ENCODE measurements around the gene SPRED3.

Gene SPRED3

GRCh38 chr19:38376576-38376975, 11.9 kb upstream of the SPRED3 start:
- Histone ChIP-seq H3K4me2 (peak overlapping the region; percentile 89 to 100 (median 99)), H3K9me3 (replicated peaks in 1 of 11) (no peaks in the 10 kb centered on the region), H3K9ac (peak overlapping the region in 8 of 11 experiments; percentile 29 to 98 (median 94); a peak in 11 of 22 replicates), H3K36me3 (peaks cover 52 to 56% (median 55%) of the 10 kb centered on the region in 11 experiments), H3K4me3 (peak overlapping the region in 7 of 10 experiments; percentile 7 to 99 (median 87); a peak in 11 of 20 replicates), H3K27ac (0 out of 22 replicates have a peak overlapping the region, but pooled peaks of 1 of the 11 experiments have one; percentile 5), H4K20me1 (peaks cover 39 to 66% (median 62%) of the 10 kb centered on the region in 11 experiments; a peak in 21 of 22 replicates), H3K4me1 (peaks cover 19 to 26% (median 24%) of the 10 kb centered on the region in 10 experiments), H3K27me3 (no peaks in the 10 kb centered on the region)
- no peak for TF ChIP-seq Cebpa-rat (IDR thresholded peaks at IDR 0.05)

- TF ChIP-seq Cebpa-rat (IDR thresholded peaks at IDR 0.05) = no peak
- Histone ChIP-seq H4K20me1 (peaks cover 39 to 71% (median 67%) of the 10 kb centered on the region in 11 experiments; a peak in 21 of 22 replicates), H3K4me1 (peaks cover 19 to 26% (median 24%) of the 10 kb centered on the region in 10 experiments), H3K4me3 (no peak overlapping the region; a peak in 1 of 20 replicates), H3K27me3 (no peaks in the 10 kb centered on the region), H3K4me2 (peak overlapping the region in 9 of 11 experiments; percentile 93 to 100 (median 99); a peak in 16 of 22 replicates), H3K27ac (0 out of 22 replicates have a peak overlapping the region, but pooled peaks of 1 of the 11 experiments have one; percentile 5), H3K9ac (peak overlapping the region in 3 of 11 experiments; percentile 44 to 97 (median 93); a peak in 3 of 22 replicates), H3K36me3 (peaks cover 56 to 61% (median 60%) of the 10 kb centered on the region in 11 experiments), H3K9me3 (replicated peaks in 1 of 11) (no peaks in the 10 kb centered on the region)
Observed at GRCh38 chr19:38377052-38377451, 11.4 kb upstream of the SPRED3 start.

GRCh38 chr19:38378866-38379265, 9.6 kb upstream of the SPRED3 start:
- no peak overlapping the region for H3K9ac ChIP-seq
- H3K36me3 ChIP-seq = peaks cover 74 to 79% (median 78%) of the 10 kb centered on the region in 11 experiments
- H3K4me3 ChIP-seq = no peak overlapping the region
- H3K4me2 ChIP-seq = no peak overlapping the region
- H3K27ac ChIP-seq = no peak overlapping the region
- peaks cover 16 to 24% (median 20%) of the 10 kb centered on the region in 10 experiments for H3K4me1 ChIP-seq
- H4K20me1 ChIP-seq = peaks cover 51 to 89% (median 85%) of the 10 kb centered on the region in 11 experiments; a peak in 21 of 22 replicates
- H3K9me3 ChIP-seq (replicated peaks in 1 of 11) = no peaks in the 10 kb centered on the region
- peaks cover 0 to 11% (median 8%) of the 10 kb centered on the region in 11 experiments; a peak in 16 of 22 replicates for H3K27me3 ChIP-seq
- TF ChIP-seq Cebpa-rat (IDR thresholded peaks at IDR 0.05) = no peak

GRCh38 chr19:38381138-38381537, 7.4 kb upstream of the SPRED3 start:
- no peak overlapping the region for H3K27ac ChIP-seq
- H3K4me1 ChIP-seq = peaks cover 13 to 33% (median 23%) of the 10 kb centered on the region in 10 experiments
- peaks cover 18 to 34% (median 30%) of the 10 kb centered on the region in 11 experiments for H3K27me3 ChIP-seq
- H3K36me3 ChIP-seq = peaks cover 82 to 100% (median 98%) of the 10 kb centered on the region in 11 experiments
- H3K4me2 ChIP-seq = no peak overlapping the region
- H4K20me1 ChIP-seq = peaks cover 73 to 100% (median 98%) of the 10 kb centered on the region in 11 experiments; a peak in 21 of 22 replicates
- no peak overlapping the region for H3K9ac ChIP-seq
- H3K4me3 ChIP-seq = no peak overlapping the region
- TF ChIP-seq Cebpa-rat (IDR thresholded peaks at IDR 0.05) = no peak
- H3K9me3 ChIP-seq (replicated peaks in 1 of 11) = no peaks in the 10 kb centered on the region

- Histone ChIP-seq H3K27me3 (peaks cover 25 to 55% (median 51%) of the 10 kb centered on the region in 11 experiments), H3K4me3 (no peak overlapping the region), H3K4me2 (no peak overlapping the region), H3K9me3 (replicated peaks in 1 of 11) (no peaks in the 10 kb centered on the region), H4K20me1 (peaks cover 66 to 99% (median 93%) of the 10 kb centered on the region in 11 experiments; a peak in 21 of 22 replicates), H3K4me1 (peaks cover 21 to 38% (median 29%) of the 10 kb centered on the region in 10 experiments), H3K36me3 (peaks cover 62 to 85% (median 80%) of the 10 kb centered on the region in 11 experiments), H3K9ac (no peak overlapping the region), H3K27ac (no peak overlapping the region)
- no peak for TF ChIP-seq Cebpa-rat (IDR thresholded peaks at IDR 0.05)
Observed at GRCh38 chr19:38383184-38383583, 5.3 kb upstream of the SPRED3 start.

- peaks cover 66 to 95% (median 89%) of the 10 kb centered on the region in 11 experiments; a peak in 21 of 22 replicates for H4K20me1 ChIP-seq
- H3K36me3 ChIP-seq = peaks cover 57 to 79% (median 76%) of the 10 kb centered on the region in 11 experiments
- no peak overlapping the region for H3K4me2 ChIP-seq
Observed at GRCh38 chr19:38383743-38384142, 4.8 kb upstream of the SPRED3 start.

GRCh38 chr19:38384209-38385027, 4.1 kb upstream of the SPRED3 start:
- H4K20me1 ChIP-seq = peaks cover 61 to 95% (median 87%) of the 10 kb centered on the region in 11 experiments; a peak in 21 of 22 replicates
- no peak for TF ChIP-seq Cebpa-rat (IDR thresholded peaks at IDR 0.05)
- peaks cover 29 to 49% (median 36%) of the 10 kb centered on the region in 10 experiments for H3K4me1 ChIP-seq
- H3K36me3 ChIP-seq = peaks cover 51 to 73% (median 69%) of the 10 kb centered on the region in 11 experiments
- H3K27me3 ChIP-seq = peaks cover 36 to 67% (median 63%) of the 10 kb centered on the region in 11 experiments
- no peak overlapping the region for H3K4me3 ChIP-seq
- H3K9ac ChIP-seq = no peak overlapping the region
- peak overlapping the region in 4 of 11 experiments; percentile 77 to 95 (median 88); a peak in 2 of 22 replicates for H3K4me2 ChIP-seq
- no peaks in the 10 kb centered on the region for H3K9me3 ChIP-seq (replicated peaks in 1 of 11)
- H3K27ac ChIP-seq = no peak overlapping the region

More at GRCh38 chr19:38383743-38384142, 4.8 kb upstream of the SPRED3 start:
- H3K27me3 ChIP-seq = peaks cover 29 to 60% (median 57%) of the 10 kb centered on the region in 11 experiments
- H3K9ac ChIP-seq = no peak overlapping the region
- H3K4me1 ChIP-seq = peaks cover 23 to 42% (median 31%) of the 10 kb centered on the region in 10 experiments
- no peak overlapping the region for H3K27ac ChIP-seq
- TF ChIP-seq Cebpa-rat (IDR thresholded peaks at IDR 0.05) = no peak
- H3K9me3 ChIP-seq (replicated peaks in 1 of 11) = no peaks in the 10 kb centered on the region
- no peak overlapping the region for H3K4me3 ChIP-seq

GRCh38 chr19:38385057-38385803, 3.3 kb upstream of the SPRED3 start:
- Histone ChIP-seq H3K4me1 (peaks cover 29 to 49% (median 36%) of the 10 kb centered on the region in 10 experiments), H3K9ac (no peak overlapping the region), H3K9me3 (replicated peaks in 1 of 11) (no peaks in the 10 kb centered on the region), H3K4me3 (no peak overlapping the region), H4K20me1 (peaks cover 57 to 88% (median 79%) of the 10 kb centered on the region in 11 experiments; a peak in 21 of 22 replicates), H3K4me2 (peak overlapping the region; percentile 77 to 95 (median 92); a peak in 19 of 22 replicates), H3K27ac (no peak overlapping the region), H3K36me3 (peaks cover 43 to 64% (median 61%) of the 10 kb centered on the region in 11 experiments), H3K27me3 (peaks cover 41 to 75% (median 71%) of the 10 kb centered on the region in 11 experiments)
- no peak for TF ChIP-seq Cebpa-rat (IDR thresholded peaks at IDR 0.05)
